Type B pancreatic cell (in vitro differentiated cells): ENCODE results near the gene HSD17B8. TPM values are rescaled to one million over a fixed set of nuclear protein-coding genes. Genes with fewer than 3 reads are reported as not detected.
A peak's percentile ranks its signal among the peaks of the same experiment; 100 is the strongest.

Source experiments
- DNase-seq: peaks from one replicate; pipeline ENCODE4 v3.0.0; 2021; ENCODE audit warnings: mixed read lengths; ENCODE audit not compliant: unreplicated experiment; ENCODE audit errors: extremely low spot score
- H3K27ac Mint-ChIP-seq: 2 replicates; pipeline ENCODE4 v1.8.0; 2021; ENCODE audit warnings: mild to moderate bottlenecking, mixed read lengths
- H3K27me3 Mint-ChIP-seq: 2 replicates; pipeline ENCODE4 v1.8.0; 2021; ENCODE audit warnings: mixed read lengths
- H3K36me3 Mint-ChIP-seq: 2 replicates; pipeline ENCODE4 v1.8.0; 2021; ENCODE audit warnings: mixed read lengths
- H3K4me1 Mint-ChIP-seq: one replicate; pipeline ENCODE4 v1.8.0; 2021; ENCODE audit warnings: mixed read lengths; ENCODE audit not compliant: unreplicated experiment
- H3K4me3 Mint-ChIP-seq: 2 replicates; pipeline ENCODE4 v1.8.0; 2021; ENCODE audit warnings: mild to moderate bottlenecking, mixed read lengths
- H3K9me3 Mint-ChIP-seq: 2 replicates; pipeline ENCODE4 v1.8.0; 2021; ENCODE audit warnings: mixed read lengths
- total RNA-seq: library from RNA; stranded (reverse); gene quantifications from 2 replicates; pipeline ENCODE4 v1.2.1, GENCODE V29; 2021; ENCODE audit warnings: low replicate concordance
- TF ChIP-seq, protein P1 (sequence below): fragments of 200-600 bp; sonication (generic); conservative IDR thresholded peaks from 2 replicates; pipeline ENCODE4 v1.5.0; 2021; ENCODE audit warnings: antibody characterized with exemption, mild to moderate bottlenecking

The HSD17B8 gene
- total RNA-seq, 1 donor from 2014 or later, result 15.7 TPM

DNA sequence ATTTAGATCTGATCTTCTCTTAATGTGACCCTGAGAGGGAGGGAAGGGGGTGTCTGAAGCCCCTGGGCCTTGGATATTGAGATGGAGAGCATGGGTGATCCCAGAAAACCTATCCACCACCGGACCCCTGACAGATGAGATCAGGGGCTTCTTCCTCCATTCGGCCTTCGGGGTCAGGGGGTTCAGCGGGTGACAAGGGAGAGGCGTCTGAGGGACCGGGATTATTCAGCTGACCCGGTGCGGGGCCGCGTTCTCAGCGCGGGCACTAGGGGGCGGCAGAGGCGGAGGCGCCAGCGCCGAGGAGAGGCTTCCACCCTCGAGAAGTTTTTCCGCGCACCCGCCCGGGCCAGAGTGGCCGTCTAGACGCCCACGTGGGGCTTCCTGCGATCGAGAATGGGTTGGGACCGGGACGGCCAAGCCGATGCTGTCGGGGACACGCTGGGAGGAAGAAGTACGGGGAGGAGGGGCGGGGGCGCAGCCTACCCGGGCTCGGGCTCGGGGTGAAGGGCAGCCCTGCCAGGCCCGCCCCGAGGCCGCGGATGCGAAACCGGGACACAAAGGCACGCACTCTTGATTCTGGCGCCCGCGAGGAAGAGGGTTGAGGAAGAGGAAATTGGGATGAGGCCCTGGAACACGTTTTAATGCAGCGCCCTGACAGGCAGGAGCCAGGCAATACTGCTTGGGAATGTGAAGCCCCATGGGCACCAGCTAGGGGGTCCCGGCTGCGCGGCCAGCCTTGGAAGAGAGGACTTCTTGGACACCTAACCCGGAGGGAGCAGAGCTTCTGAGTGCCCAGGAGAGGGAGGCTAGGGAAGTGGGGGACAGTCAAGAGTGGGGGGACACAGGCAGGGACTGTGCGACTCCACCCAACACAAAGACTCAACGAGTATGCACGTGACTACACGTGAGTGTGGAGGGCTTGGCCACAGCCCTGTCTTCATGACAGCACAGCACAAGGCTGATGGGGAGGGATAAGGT lies 42.8 kb upstream of the HSD17B8 start:
- TF ChIP-seq, protein P1, sequence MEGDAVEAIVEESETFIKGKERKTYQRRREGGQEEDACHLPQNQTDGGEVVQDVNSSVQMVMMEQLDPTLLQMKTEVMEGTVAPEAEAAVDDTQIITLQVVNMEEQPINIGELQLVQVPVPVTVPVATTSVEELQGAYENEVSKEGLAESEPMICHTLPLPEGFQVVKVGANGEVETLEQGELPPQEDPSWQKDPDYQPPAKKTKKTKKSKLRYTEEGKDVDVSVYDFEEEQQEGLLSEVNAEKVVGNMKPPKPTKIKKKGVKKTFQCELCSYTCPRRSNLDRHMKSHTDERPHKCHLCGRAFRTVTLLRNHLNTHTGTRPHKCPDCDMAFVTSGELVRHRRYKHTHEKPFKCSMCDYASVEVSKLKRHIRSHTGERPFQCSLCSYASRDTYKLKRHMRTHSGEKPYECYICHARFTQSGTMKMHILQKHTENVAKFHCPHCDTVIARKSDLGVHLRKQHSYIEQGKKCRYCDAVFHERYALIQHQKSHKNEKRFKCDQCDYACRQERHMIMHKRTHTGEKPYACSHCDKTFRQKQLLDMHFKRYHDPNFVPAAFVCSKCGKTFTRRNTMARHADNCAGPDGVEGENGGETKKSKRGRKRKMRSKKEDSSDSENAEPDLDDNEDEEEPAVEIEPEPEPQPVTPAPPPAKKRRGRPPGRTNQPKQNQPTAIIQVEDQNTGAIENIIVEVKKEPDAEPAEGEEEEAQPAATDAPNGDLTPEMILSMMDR, result peak; percentile 95
- Mint-ChIP-seq H3K4me3 (peak overlapping the region; percentile 88), H3K36me3 (no peaks in the 10 kb centered on the region), H3K27me3 (peaks cover 10% of the 10 kb centered on the region), H3K27ac (peak overlapping the region; percentile 55), H3K9me3 (no peaks in the 10 kb centered on the region), H3K4me1 (peaks cover 7% of the 10 kb centered on the region)
- DNase-seq, result peak; percentile 89

DNA sequence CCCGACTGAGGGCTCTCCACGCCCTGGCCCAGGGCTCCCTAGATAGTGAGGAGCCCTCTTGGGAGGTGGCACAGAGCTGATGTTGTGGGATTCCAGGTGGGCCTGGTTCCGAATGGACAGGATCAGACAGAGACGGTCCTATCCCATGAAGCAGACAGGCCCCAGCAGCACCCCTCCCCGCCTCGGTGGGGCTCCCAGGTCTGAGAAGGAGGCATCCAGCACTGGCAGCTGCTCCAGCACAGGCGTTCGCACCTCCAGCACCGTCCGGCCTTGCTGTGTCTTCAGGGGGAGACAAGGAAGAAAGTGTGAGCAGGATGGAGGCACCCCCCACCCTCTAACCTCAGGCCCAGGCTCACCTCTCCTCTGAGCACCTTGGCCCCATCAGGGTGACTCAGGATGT lies 40.9 kb upstream of the HSD17B8 start:
- no peak overlapping the region for H3K27ac Mint-ChIP-seq
- peaks cover 10% of the 10 kb centered on the region for H3K27me3 Mint-ChIP-seq
- no peak overlapping the region for H3K4me3 Mint-ChIP-seq
- DNase-seq, result no peak
- no peaks in the 10 kb centered on the region for H3K36me3 Mint-ChIP-seq
- peaks cover 7% of the 10 kb centered on the region for H3K4me1 Mint-ChIP-seq
- no peaks in the 10 kb centered on the region for H3K9me3 Mint-ChIP-seq
- TF ChIP-seq, protein P1, result no peak

DNA sequence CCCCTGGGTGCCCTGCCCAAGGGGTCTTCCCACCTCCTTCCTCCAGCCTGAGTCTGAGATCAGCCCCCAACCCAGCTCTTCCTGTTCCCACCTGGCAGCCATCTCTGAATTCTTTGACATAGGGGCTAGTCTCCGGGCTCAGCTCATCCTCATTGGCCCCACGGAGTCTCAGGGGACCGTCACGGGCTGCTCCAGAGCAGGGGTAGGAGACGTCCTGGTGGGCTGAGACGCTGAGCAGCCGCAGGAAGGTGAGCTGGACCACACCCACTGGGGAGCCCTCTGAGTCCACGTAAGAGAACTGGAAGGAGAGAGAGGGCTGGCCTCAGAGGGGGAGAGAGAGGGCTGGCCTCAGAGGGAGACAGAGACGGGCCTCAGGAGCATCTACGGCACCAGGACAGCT lies 40.3 kb upstream of the HSD17B8 start:
- Mint-ChIP-seq H3K4me3 (peak overlapping the region; percentile 31), H3K27ac (no peak overlapping the region), H3K36me3 (no peaks in the 10 kb centered on the region), H3K27me3 (peaks cover 10% of the 10 kb centered on the region), H3K4me1 (peaks cover 7% of the 10 kb centered on the region), H3K9me3 (no peaks in the 10 kb centered on the region)
- TF ChIP-seq, protein P1, result no peak
- DNase-seq, result no peak

DNA sequence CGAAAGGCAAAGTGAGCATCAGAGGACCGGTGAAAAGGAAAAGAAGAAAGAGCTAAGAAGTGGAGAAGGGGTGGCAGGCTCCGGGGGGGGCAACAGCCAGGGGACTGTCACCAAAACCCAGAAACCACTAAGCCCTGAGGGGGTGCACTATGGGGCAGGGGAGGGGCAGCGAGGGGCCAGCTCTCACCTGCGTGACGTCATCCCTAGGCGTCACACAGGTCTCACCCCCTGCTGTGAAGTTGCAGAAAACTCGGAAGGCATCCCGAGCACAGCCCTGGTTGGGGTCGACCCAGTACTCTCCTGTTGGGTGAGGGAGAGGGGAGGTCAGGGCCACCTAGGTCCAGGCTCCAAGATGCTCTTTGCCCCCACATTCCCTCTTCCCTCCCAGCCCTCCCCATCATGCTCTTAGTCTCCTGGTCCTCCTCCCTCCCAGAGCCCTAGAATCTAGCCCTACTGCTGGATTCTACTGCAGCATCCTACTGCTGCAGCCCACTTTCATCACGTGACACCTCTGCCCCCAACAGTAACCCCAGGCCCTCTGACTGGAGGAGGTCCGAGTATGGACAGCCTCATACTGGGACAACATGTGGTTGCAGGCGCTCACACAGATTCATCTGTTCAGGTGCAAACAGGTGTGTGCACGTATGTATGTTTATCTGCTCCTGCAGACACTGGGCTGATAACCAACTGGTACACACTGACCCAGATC lies 39.6 kb upstream of the HSD17B8 start:
- no peaks in the 10 kb centered on the region for H3K36me3 Mint-ChIP-seq
- no peak for DNase-seq
- H3K27ac Mint-ChIP-seq, result no peak overlapping the region
- TF ChIP-seq, protein P1, result no peak
- H3K9me3 Mint-ChIP-seq, result no peaks in the 10 kb centered on the region
- peaks cover 10% of the 10 kb centered on the region for H3K27me3 Mint-ChIP-seq
- no peak overlapping the region for H3K4me3 Mint-ChIP-seq
- peaks cover 7% of the 10 kb centered on the region for H3K4me1 Mint-ChIP-seq

DNA sequence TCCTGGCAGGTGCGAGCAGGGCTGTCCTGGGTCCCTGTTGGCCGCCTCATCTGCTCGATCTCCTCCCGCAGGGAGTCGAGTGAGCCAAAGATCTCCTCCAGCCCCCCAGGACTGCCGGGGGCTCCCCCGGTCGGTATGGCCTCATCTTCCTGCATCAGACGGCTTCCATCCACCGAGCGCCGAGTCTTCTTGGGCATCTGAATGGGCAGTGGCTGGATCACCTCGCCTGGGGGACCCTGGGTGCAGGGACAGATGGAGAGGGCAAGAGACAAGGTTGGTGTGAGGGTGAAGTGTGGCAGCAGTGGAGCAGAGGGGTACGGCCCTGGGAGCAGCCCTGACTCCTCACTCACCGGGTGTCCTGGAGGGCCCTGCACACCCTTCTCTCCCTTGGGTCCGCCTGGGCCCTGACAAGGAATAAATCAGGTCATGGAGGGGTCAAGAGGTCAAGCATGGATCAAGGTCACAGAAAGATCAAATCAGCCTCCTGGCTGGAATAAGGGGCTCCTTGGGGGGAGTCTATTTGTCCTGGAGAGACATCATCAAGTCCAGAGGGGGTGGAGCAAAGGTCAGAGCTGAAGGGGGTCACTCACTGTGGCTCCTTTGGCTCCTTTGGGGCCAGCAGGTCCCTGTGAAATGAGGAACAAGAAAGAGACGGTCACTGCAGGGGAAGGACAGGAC lies 38.7 kb upstream of the HSD17B8 start:
- no peak for DNase-seq
- peaks cover 10% of the 10 kb centered on the region for H3K27me3 Mint-ChIP-seq
- no peaks in the 10 kb centered on the region for H3K36me3 Mint-ChIP-seq
- no peak overlapping the region for H3K27ac Mint-ChIP-seq
- TF ChIP-seq, protein P1, result no peak
- H3K4me1 Mint-ChIP-seq, result peaks cover 7% of the 10 kb centered on the region
- H3K4me3 Mint-ChIP-seq, result no peak overlapping the region
- no peaks in the 10 kb centered on the region for H3K9me3 Mint-ChIP-seq
